Amniotic epithelial cell (primary cell): ENCODE measurements around the gene CAMK4.
"Not testable (repeated sequence)": the region's sequence is repeated elsewhere in the genome, so short reads cannot be mapped to it uniquely, and the experiment has no call there.

Source experiments
- DNase-seq: peaks from one replicate; pipeline ENCODE4 v3.0.0-alpha.2; 2010; ENCODE audit warnings: low read depth

The CAMK4 gene

GRCh38 chr5:111257610-111258009 is 33.4 kb downstream of the CAMK4 start:
- DNase-seq = not testable (repeated sequence)

GRCh38 chr5:111259636-111260035 is 35.5 kb downstream of the CAMK4 start:
- DNase-seq = no peak

- no peak for DNase-seq
Observed at GRCh38 chr5:111261610-111262009, 37.4 kb downstream of the CAMK4 start.

- no peak for DNase-seq
Observed at GRCh38 chr5:111262153-111262552, 38.0 kb downstream of the CAMK4 start.

- no peak for DNase-seq
Observed at GRCh38 chr5:111262815-111263214, 38.6 kb downstream of the CAMK4 start.

- no peak for DNase-seq
Observed at GRCh38 chr5:111266491-111266890, 42.3 kb downstream of the CAMK4 start.

GRCh38 chr5:111268300-111268699 is 44.1 kb downstream of the CAMK4 start:
- DNase-seq = no peak

GRCh38 chr5:111271885-111272284 is 47.7 kb downstream of the CAMK4 start:
- DNase-seq = peak; percentile 10

GRCh38 chr5:111277061-111277460 is 52.9 kb downstream of the CAMK4 start:
- peak; percentile 25 for DNase-seq

GRCh38 chr5:111278858-111279504 is 54.8 kb downstream of the CAMK4 start:
- DNase-seq = peak; percentile 47

- no peak for DNase-seq
Observed at GRCh38 chr5:111280282-111280951, 56.2 kb downstream of the CAMK4 start.

- no peak for DNase-seq
Observed at GRCh38 chr5:111282798-111283197, 58.6 kb downstream of the CAMK4 start.

GRCh38 chr5:111284825-111285224 is 60.6 kb downstream of the CAMK4 start:
- DNase-seq = no peak

GRCh38 chr5:111294551-111294950 is 70.4 kb downstream of the CAMK4 start:
- no peak for DNase-seq

- DNase-seq = no peak
Observed at GRCh38 chr5:111295649-111296048, 71.5 kb downstream of the CAMK4 start.

GRCh38 chr5:111296570-111296969 is 72.4 kb downstream of the CAMK4 start:
- peak; percentile 2 for DNase-seq

- peak; percentile 20 for DNase-seq
Observed at GRCh38 chr5:111299067-111299481, 74.9 kb downstream of the CAMK4 start.

GRCh38 chr5:111299831-111300432 is 75.7 kb downstream of the CAMK4 start:
- DNase-seq = no peak

- DNase-seq = peak; percentile 11
Observed at GRCh38 chr5:111301264-111301663, 77.1 kb downstream of the CAMK4 start.

- DNase-seq = not testable (repeated sequence)
Observed at GRCh38 chr5:111302043-111302442, 77.9 kb downstream of the CAMK4 start.

GRCh38 chr5:111308951-111309350 is 84.8 kb downstream of the CAMK4 start:
- DNase-seq = no peak

- DNase-seq = no peak
Observed at GRCh38 chr5:111309384-111309783, 85.2 kb downstream of the CAMK4 start.
